Measurements from ENCODE around the gene TMEM175. TPM values are rescaled to one million over a fixed set of nuclear protein-coding genes. Genes with fewer than 3 reads are reported as not detected.

The TMEM175 gene
- total and polyA plus RNA-seq, 2 of the 8 experiments (the other 6 are each of a cell fraction or from before 2014, with no cell fraction given), result 4.9 to 20.7 TPM

- no peak overlapping the region for H3K23ac ChIP-seq (ENCODE audit: insufficient read length)
- H3K27ac ChIP-seq (ENCODE audit: low read depth, low read length), result no peak overlapping the region
- 91% methylated on average over 4 of the region's 4 CpGs; no CpG with 5 or more reads in 1 of the 2 experiments for WGBS, 2 experiments (ENCODE audit: extremely low coverage in 1 of 2, insufficient coverage in 1 of 2, insufficient read length in 1 of 2, insufficient replicate concordance in 2 of 2, low coverage in 1 of 2, low lambda C conversion rate in 2 of 2, missing lambda C conversion rate in 1 of 2)
- DNase-seq (ENCODE audit: low read depth in 1 of 2, low spot score in 2 of 2) (no peak), FAIRE-seq (no peak)
- H2AFZ ChIP-seq (ENCODE audit: low read length), result no peak overlapping the region
- H3K4me2 ChIP-seq (ENCODE audit: insufficient read depth in 1 of 2, low read depth in 2 of 2, low read length in 2 of 2), result no peak overlapping the region
- no peak overlapping the region for H3K4ac ChIP-seq (replicated peaks; ENCODE audit: insufficient read length, low read depth, low read length)
- no peak overlapping the region for H2BK20ac ChIP-seq (ENCODE audit: low read length)
- ChIA-PET POLR2A (ENCODE audit: partially characterized antibody) (no interaction called here), CTCF (ENCODE audit: partially characterized antibody) (interaction anchor here (1.5 to 1.6 kb wide), 2 partner anchors 13 to 16 kb away, joined by 4 to 6 read pairs; no protein-coding TSS in a partner anchor)
- H3K56ac ChIP-seq (replicated peaks; ENCODE audit: insufficient read length, low read depth, low read length), result no peak overlapping the region
- H3K9me3 ChIP-seq (ENCODE audit: insufficient read depth in 2 of 2, low read depth in 1 of 2, low read length in 1 of 2), result no peaks in the 10 kb centered on the region
- H3K14ac ChIP-seq (ENCODE audit: insufficient read length), result no peak overlapping the region
- no peak overlapping the region for H4K91ac ChIP-seq (replicated peaks; ENCODE audit: insufficient read length, low read length)
- TF ChIP-seq SUZ12 (IDR thresholded peaks at IDR 0.05; ENCODE audit: low read length) (no peak), EZH2 (IDR thresholded peaks at IDR 0.05; ENCODE audit: low read depth, low read length, severe bottlenecking) (no peak), SP4 (IDR thresholded peaks at IDR 0.05; ENCODE audit: low read length) (no peak), E2F6 (IDR thresholded peaks at IDR 0.05) (no peak), TCF12 (IDR thresholded peaks at IDR 0.05; ENCODE audit: low read depth, low read length) (no peak)
- H3K23me2 ChIP-seq (ENCODE audit: low read depth, low read length), result no peaks in the 10 kb centered on the region
- H3K4me1 ChIP-seq (replicated peaks in 1 of 4; ENCODE audit: control insufficient read depth in 3 of 4, insufficient read depth in 4 of 4, low read length in 3 of 4), result no peaks in the 10 kb centered on the region
- peaks cover 6 to 9% of the 10 kb centered on the region in 2 experiments for H4K20me1 ChIP-seq (replicated peaks in 1 of 2; ENCODE audit: control insufficient read depth in 1 of 2, insufficient read depth in 2 of 2, low read length in 2 of 2)
- no peak overlapping the region; the same call in 1 of the 2 replicates for H2BK5ac ChIP-seq (ENCODE audit: low read depth, low read length)
- H3K79me1 ChIP-seq (ENCODE audit: low read depth, low read length), result peaks cover 8% of the 10 kb centered on the region
- H2AK5ac ChIP-seq (ENCODE audit: low read depth, low read length), result no peak overlapping the region
- no peaks in the 10 kb centered on the region for H3K27me3 ChIP-seq (replicated peaks in 1 of 4; ENCODE audit: control insufficient read depth in 3 of 4, extremely low read depth in 1 of 4, insufficient read depth in 3 of 4, low read length in 3 of 4)
- no peak overlapping the region for H4K5ac ChIP-seq (ENCODE audit: insufficient read length, low read depth, low read length)
- H3K79me2 ChIP-seq (ENCODE audit: control insufficient read depth in 1 of 2, insufficient read depth in 2 of 2, low read length in 2 of 2), result peaks cover 8 to 36% of the 10 kb centered on the region in 2 experiments
- no peak overlapping the region; a peak in 1 of 7 replicates for H3K9ac ChIP-seq (replicated peaks in 1 of 4; ENCODE audit: extremely low read depth in 1 of 4, low read depth in 3 of 4, low read length in 3 of 4)
- no peak overlapping the region for H2BK120ac ChIP-seq (replicated peaks; ENCODE audit: low read depth, low read length)
- H4K8ac ChIP-seq (ENCODE audit: extremely low read depth, insufficient read depth, low read length), result no peak overlapping the region
- no peak overlapping the region for H3K18ac ChIP-seq (ENCODE audit: extremely low read depth, low read length)
- H3K36me3 ChIP-seq (ENCODE audit: control insufficient read depth in 2 of 4, insufficient read depth in 4 of 4, low read length in 3 of 4), result peaks cover 0 to 8% (median 3%) of the 10 kb centered on the region in 4 experiments; a peak in 3 of 8 replicates
- H3K4me3 ChIP-seq (ENCODE audit: extremely low read depth in 1 of 4, insufficient read depth in 2 of 4, low read depth in 3 of 4, low read length in 4 of 4), result no peak overlapping the region
- H2BK15ac ChIP-seq (ENCODE audit: low read length), result no peak overlapping the region
- H2BK12ac ChIP-seq (ENCODE audit: low read depth, low read length), result no peak overlapping the region
Observed at GRCh38 chr4:913280-913618, 19.0 kb upstream of the TMEM175 start.
